H1 (cell line): Measurements from ENCODE around the gene GATD1. TPM values are rescaled to one million over a fixed set of nuclear protein-coding genes. Genes with fewer than 3 reads are reported as not detected.

ENCODE experiments used
- ATF3 ChIP-seq: IDR thresholded peaks from 2 replicates; pipeline ENCODE4 v1.6.1; 2011; ENCODE audit warnings: low read depth, mild to moderate bottlenecking, low read length; ENCODE audit not compliant: insufficient read depth
- CEBPB ChIP-seq: IDR thresholded peaks from 2 replicates; pipeline ENCODE4 v1.6.1; 2012; ENCODE audit warnings: low read depth, low read length
- HDAC6 ChIP-seq: IDR thresholded peaks from one replicate; pipeline ENCODE4 v1.7.1; 2012; ENCODE audit warnings: low read depth, mild to moderate bottlenecking, inconsistent platforms, low read length, moderate library complexity
- KDM4A ChIP-seq: IDR thresholded peaks from one replicate; pipeline ENCODE4 v1.7.1; 2012; ENCODE audit warnings: low read depth, mild to moderate bottlenecking, moderate library complexity, low read length, inconsistent platforms; ENCODE audit not compliant: severe bottlenecking
- MAFK ChIP-seq: IDR thresholded peaks from 2 replicates; pipeline ENCODE4 v1.6.1; 2012; ENCODE audit warnings: low read depth, mild to moderate bottlenecking, improper control_type of control experiment, low read length
- NANOG ChIP-seq: IDR thresholded peaks from 2 replicates; pipeline ENCODE4 v1.6.1; 2011; ENCODE audit warnings: low read length, low read depth, mild to moderate bottlenecking, inconsistent platforms; ENCODE audit not compliant: insufficient read depth, poor library complexity, severe bottlenecking
- TAF1 ChIP-seq: IDR thresholded peaks from 2 replicates; pipeline ENCODE4 v1.6.1; 2011; ENCODE audit warnings: mild to moderate bottlenecking, low read depth, low read length
- polyA plus RNA-seq, 7 experiments: library from polyadenylated mRNA; depleted of rRNA in 3 of 7; stranded (reverse) in 5 of 7; unstranded in 2 of 7; fragments of >200 nt in 5 of 7; fragments of 200-250 nt in 2 of 7; gene quantifications; 1 replicate in 5 of 7; 2 replicates in 1 of 7; 4 replicates in 1 of 7; pipeline versions ENCODE4 v1.2.1 to v1.2.3, GENCODE V29; 2011 to 2013; ENCODE audit warnings: missing spikeins in 2 of 7, mixed read lengths in 2 of 7
- total RNA-seq: library from RNA; stranded (reverse); fragmentation: NEBNext Ultra II Directional; extraction: Animal tissue kit (Norgen Biotek cat#: 25700); gene quantifications from 2 replicates; pipeline ENCODE4 v1.2.1, GENCODE V29; 2021
- TF ChIP-seq, protein P1 (sequence below): IDR thresholded peaks from 2 replicates; pipeline ENCODE4 v1.6.1; 2012; ENCODE audit warnings: low read length, inconsistent platforms

GATD1 gene
- total and polyA plus RNA-seq, 2 of the 8 experiments (the other 6 are each of a cell fraction or from before 2014, with no cell fraction given), result 47.5 to 54.8 TPM

- TF ChIP-seq ATF3, result no peak
- no peak for TF ChIP-seq KDM4A
- no peak for TF ChIP-seq MAFK
- no peak for TF ChIP-seq NANOG
- no peak for TF ChIP-seq HDAC6
- no peak for TF ChIP-seq TAF1
- no peak for TF ChIP-seq CEBPB
- TF ChIP-seq, protein P1, sequence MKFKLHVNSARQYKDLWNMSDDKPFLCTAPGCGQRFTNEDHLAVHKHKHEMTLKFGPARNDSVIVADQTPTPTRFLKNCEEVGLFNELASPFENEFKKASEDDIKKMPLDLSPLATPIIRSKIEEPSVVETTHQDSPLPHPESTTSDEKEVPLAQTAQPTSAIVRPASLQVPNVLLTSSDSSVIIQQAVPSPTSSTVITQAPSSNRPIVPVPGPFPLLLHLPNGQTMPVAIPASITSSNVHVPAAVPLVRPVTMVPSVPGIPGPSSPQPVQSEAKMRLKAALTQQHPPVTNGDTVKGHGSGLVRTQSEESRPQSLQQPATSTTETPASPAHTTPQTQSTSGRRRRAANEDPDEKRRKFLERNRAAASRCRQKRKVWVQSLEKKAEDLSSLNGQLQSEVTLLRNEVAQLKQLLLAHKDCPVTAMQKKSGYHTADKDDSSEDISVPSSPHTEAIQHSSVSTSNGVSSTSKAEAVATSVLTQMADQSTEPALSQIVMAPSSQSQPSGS, result no peak
Measured at GRCh38 chr11:801097-801780, 24.0 kb upstream of the GATD1 start (continued).
